PC-3 (cell line): ENCODE data around the gene ARHGAP31.
A peak's percentile ranks its signal among the peaks of the same experiment; 100 is the strongest.

ENCODE experiments used
- CTCF ChIP-seq: fragments of 300-600 bp; sonication (generic); conservative IDR thresholded peaks from 2 replicates; pipeline ENCODE4 v1.5.1; 2017; ENCODE audit warnings: antibody characterized with exemption, low read depth, mild to moderate bottlenecking, low read length
- EZH2 ChIP-seq: fragments of 300-600 bp; sonication (generic); IDR thresholded peaks from one replicate; pipeline ENCODE4 v1.6.1; 2017; ENCODE audit warnings: antibody characterized with exemption, mild to moderate bottlenecking, low read length; ENCODE audit not compliant: unreplicated experiment

GRCh38 chr3:119434703-119435102 lies 140.5 kb downstream of the ARHGAP31 start:
- TF ChIP-seq EZH2 (no peak), CTCF (peak; percentile 22; the same call in 1 of the 2 replicates)
